Bronchial epithelial cell (primary cell): ENCODE measurements around the gene C8A. TPM values are rescaled to one million over a fixed set of nuclear protein-coding genes. Genes with fewer than 3 reads are reported as not detected.

ENCODE experiments used
- DNase-seq: peaks from one replicate; pipeline ENCODE4 v3.0.0-alpha.2; 2010; ENCODE audit warnings: low read depth
- FAIRE-seq: peaks from 2 replicates; lab custom pipeline; 2011; peaks lifted over from hg19 to GRCh38; lab: Jason Lieb, UNC
- H3K27me3 ChIP-seq: 2 replicates; pipeline ENCODE4 v1.5.1; 2011; ENCODE audit warnings: low read length; ENCODE audit not compliant: control insufficient read depth, insufficient read depth
- H3K36me3 ChIP-seq: 2 replicates; pipeline ENCODE4 v1.5.1; 2011; ENCODE audit warnings: low read length; ENCODE audit not compliant: control insufficient read depth, insufficient read depth
- H3K4me3 ChIP-seq: 2 replicates; pipeline ENCODE4 v1.5.1; 2011; ENCODE audit warnings: mild to moderate bottlenecking, low read depth, low read length, control low read depth
- total RNA-seq: library from RNA; depleted of rRNA; stranded (reverse); fragments of >200 nt; gene quantifications from 2 replicates; pipeline ENCODE4 v1.2.1, GENCODE V29; 2014
- TF ChIP-seq, protein P1 (sequence below): IDR thresholded peaks from 2 replicates; pipeline ENCODE4 v1.5.1; 2011; ENCODE audit warnings: mild to moderate bottlenecking, moderate library complexity, low read length, control low read depth, inconsistent platforms; ENCODE audit not compliant: insufficient read depth, severe bottlenecking

The C8A gene
- total RNA-seq, 1 donor from 2014 or later, result not detected

DNA sequence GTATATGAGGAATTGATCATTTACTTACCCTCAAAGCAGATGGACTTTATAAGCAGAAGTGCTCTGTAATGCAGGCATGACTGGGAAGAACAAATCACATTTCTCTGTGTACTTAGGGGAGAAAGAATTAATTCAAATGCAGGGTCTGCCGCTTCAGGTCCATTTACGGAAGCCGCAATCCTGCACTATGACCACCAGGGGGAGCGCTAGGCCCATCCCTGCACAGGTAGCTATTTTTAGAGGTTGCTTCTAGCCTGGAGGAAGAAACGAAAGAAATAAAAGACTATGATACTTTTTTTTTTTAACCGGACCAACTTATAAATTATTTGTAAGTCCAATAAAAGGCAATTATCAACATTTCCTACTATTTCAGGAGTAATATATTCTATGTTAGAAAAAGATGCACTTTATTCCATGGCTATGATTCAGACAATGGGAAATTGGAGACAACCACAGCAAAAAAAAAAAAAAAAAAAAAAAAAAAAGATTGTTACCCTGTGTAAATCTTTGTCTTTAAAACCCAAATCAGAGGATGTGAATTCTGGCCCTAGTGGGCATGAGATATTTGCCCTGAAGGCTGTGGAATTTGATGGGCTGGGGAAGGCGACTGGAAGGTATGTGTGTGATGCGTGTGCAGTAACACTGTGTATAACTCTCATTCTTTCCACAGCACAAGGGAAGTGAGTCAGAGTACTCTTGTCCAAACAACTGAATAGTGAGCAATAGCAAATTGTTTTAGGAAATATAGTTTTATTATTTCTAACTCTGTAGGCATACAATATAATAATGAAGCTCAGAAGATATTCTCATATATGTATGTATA lies 22.5 kb upstream of the C8A start:
- no peaks in the 10 kb centered on the region for H3K27me3 ChIP-seq
- DNase-seq (peak; percentile 93), FAIRE-seq (no peak)
- TF ChIP-seq, protein P1, sequence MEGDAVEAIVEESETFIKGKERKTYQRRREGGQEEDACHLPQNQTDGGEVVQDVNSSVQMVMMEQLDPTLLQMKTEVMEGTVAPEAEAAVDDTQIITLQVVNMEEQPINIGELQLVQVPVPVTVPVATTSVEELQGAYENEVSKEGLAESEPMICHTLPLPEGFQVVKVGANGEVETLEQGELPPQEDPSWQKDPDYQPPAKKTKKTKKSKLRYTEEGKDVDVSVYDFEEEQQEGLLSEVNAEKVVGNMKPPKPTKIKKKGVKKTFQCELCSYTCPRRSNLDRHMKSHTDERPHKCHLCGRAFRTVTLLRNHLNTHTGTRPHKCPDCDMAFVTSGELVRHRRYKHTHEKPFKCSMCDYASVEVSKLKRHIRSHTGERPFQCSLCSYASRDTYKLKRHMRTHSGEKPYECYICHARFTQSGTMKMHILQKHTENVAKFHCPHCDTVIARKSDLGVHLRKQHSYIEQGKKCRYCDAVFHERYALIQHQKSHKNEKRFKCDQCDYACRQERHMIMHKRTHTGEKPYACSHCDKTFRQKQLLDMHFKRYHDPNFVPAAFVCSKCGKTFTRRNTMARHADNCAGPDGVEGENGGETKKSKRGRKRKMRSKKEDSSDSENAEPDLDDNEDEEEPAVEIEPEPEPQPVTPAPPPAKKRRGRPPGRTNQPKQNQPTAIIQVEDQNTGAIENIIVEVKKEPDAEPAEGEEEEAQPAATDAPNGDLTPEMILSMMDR, result peak; percentile 83
- H3K4me3 ChIP-seq, result no peak overlapping the region
- no peaks in the 10 kb centered on the region for H3K36me3 ChIP-seq

DNA sequence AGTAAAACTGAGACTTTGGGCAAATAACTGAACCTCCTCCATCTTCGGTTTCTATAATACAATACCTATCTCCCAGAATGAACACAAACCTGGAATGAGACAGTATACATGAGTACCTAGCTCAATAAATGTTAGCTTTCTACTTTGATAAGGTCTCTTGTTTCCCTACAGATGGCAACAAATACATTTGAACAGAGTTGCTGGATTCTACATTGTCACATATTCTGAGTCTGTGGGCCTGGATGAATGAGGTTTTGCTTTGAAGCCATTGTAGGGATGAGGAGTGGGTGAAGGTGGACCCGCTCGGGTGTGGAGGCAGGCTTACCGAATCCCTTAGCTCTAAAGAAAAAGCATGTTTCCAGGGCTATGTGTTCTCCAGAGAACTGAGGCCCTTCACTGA lies 21.5 kb upstream of the C8A start:
- H3K4me3 ChIP-seq, result no peak overlapping the region
- TF ChIP-seq, protein P1, result no peak
- FAIRE-seq (peak; percentile 36), DNase-seq (no peak)
- H3K27me3 ChIP-seq, result no peaks in the 10 kb centered on the region
- no peaks in the 10 kb centered on the region for H3K36me3 ChIP-seq

DNA sequence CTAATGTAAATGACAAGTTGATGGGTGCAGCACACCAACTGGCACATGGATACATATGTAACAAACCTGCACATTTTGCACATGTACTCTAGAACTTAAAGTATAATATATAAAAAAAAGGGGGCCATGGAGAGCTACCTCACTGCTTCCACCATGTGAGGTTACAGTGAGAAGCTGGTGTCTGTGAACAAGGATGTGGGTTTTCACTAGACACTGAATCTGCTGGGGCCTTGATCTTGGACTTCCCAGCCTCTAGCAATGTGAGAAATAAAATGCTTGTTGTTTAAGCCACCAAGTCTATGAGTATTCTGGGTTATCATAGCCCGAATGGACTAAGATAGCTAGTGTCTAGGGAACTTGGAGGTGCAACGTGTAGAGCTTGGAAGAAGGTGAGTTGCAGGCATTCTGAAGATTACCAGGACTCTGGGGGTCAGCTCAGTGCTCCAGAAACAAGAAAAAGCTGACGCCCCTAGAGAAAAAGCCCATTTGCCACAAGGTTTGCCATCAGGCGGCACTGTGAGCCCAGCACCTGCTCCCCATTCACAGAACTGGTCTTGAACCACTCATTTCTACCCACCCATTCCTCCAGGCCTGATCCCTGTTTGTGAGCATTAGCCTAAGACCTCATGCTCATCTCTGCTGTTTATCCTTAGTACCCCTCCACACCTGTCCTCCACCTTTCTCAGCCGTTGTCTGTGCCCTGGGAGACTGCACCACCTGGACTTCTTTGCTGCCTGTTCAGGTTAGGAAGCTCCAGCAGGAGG lies 20.3 kb upstream of the C8A start:
- no peak for FAIRE-seq
- H3K4me3 ChIP-seq, result no peak overlapping the region
- TF ChIP-seq, protein P1, result no peak
- DNase-seq, result no peak
- H3K36me3 ChIP-seq, result no peaks in the 10 kb centered on the region
- no peaks in the 10 kb centered on the region for H3K27me3 ChIP-seq

DNA sequence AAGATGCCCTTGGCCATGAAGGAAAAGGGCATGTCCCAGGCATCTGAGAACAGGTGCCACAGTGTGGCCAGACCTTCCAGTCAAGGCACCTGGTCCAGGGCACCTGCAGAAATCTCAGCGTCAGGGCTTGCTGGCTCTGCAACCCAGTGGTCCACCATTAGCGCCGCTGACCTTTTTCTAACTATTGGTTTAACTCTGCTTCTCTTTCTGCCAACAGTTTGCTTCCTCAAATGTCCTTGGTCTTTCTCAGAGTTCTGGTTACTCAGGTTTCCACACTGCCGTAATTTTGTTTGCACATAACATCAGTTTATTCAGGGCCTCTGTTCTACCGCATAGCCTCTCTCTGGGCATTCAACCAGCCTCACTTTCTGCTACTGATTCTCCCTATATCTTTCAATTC lies 18.9 kb upstream of the C8A start:
- TF ChIP-seq, protein P1, result no peak
- H3K27me3 ChIP-seq, result no peaks in the 10 kb centered on the region
- no peak overlapping the region for H3K4me3 ChIP-seq
- FAIRE-seq, result no peak
- H3K36me3 ChIP-seq, result no peaks in the 10 kb centered on the region
- DNase-seq, result no peak

DNA sequence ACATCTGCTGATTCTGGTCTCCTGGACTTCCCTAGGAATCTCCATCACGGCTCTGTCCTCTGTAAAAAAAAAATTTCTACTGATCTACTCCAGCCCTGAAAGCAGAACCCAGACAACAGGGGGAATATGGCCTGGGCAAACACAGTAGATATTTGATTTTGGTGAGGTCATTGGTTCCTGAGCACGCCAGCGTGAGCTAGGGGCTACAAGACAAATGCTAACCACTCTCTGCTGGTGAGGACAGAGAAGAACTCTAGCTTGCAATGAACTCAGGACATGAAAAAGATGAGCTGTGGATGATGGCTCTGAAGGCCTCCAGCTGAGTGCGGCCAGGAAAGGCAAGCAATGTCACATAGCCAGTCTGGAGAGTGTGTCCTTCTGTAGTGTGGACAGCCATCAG lies 18.2 kb upstream of the C8A start:
- DNase-seq (no peak), FAIRE-seq (no peak)
- TF ChIP-seq, protein P1, result no peak
- Histone ChIP-seq H3K27me3 (no peaks in the 10 kb centered on the region), H3K4me3 (no peak overlapping the region), H3K36me3 (no peaks in the 10 kb centered on the region)
